ENCODE measurements around the gene MRPL23. TPM values are rescaled to one million over a fixed set of nuclear protein-coding genes. Genes with fewer than 3 reads are reported as not detected.

MRPL23 gene
- 100 to 1,000 TPM; 138 to 142 TPM for total RNA-seq

DNA sequence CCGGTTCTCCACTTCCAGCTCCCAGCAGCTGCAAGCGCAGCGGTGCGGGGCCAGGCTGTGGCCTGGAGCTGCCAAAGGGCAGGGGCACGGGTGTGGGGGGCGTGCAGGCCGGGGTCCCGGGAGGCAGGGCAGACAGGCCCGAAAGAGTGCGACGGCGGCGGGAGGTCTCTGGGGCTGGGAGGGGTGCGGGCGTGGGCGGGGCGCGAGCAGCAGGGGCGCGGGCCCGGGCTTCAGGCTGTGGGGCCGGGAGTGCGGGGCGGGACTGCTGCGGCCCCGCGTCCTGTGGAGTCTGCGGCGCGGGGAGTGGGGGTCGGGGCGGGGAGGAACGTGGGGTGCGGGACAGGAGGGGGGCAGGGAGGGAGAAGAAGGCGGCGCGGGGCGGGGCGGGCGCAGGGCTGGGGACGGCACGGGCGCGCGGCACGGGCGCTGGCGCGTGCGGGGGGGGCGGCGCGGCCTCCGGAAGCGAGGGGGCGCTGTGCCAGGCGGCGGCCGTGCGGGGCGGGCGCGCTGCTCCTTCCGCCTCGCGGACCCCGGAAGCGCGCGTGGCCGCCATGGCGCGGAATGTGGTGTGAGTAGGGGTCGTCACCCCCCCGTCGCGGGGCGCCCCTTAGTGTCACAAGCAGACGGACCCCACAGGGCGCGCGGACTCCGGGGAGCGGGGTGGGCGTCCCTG lies at the start of gene MRPL23:
Gene MRPL23, plus strand, starts transcription at position 521 of the 673 bp plus-strand sequence. Its CDS starts 31 bp downstream, at position 552.
- ChIA-PET POLR2A (interaction anchor here (0.6 kb wide), 1 partner anchor 11 kb away, joined by 3 read pairs; no protein-coding TSS in a partner anchor), CTCF (interaction anchor here (0.7 to 4.1 kb wide), 4 partner anchors 55 to 253 kb away, joined by 3 to 16 read pairs (median 4); no protein-coding TSS in a partner anchor)

DNA sequence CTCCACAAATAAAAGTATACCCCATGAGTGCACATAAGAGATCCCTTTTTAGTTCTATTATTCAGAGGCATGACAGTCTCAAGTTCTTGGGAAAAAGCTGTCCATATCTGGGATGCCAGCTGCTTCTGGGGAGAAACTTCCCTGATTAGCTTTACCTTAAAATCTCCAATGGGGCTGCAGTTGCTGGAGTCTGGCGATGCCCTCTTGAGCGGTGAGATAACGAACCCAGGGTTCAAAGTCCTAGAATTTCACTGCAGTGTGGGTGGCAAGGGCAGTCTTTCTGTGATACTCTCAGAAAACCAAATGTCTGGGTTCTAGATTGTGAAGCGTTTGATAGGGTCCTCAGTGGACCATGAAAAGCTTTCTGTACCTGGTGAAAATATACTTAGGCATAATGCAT lies 48.0 kb upstream of the MRPL23 start:
- POLR2A ChIA-PET, result no interaction called here
- CTCF ChIA-PET, result interaction anchor here (1.6 kb wide), 1 partner anchor 205 kb away, joined by 5 read pairs; no protein-coding TSS in a partner anchor

DNA sequence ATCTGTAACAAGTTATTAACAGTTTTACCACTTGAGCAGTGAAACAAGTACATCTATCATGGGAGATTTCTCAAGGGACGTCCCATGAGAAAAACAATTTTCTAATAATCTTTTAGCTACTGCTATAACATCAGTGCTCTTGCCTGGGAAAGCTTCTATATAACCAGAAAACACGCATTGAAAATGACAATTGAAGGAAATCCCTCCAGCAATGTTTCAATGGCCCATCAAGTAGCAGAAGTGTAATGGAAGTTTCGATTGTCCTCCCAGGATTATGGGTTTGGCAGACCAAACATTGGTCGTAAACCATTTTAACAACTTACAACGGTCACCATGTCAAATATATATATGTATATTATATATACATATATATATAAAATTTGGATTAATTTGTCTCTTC lies 47.4 kb upstream of the MRPL23 start:
- POLR2A ChIA-PET, result no interaction called here

DNA sequence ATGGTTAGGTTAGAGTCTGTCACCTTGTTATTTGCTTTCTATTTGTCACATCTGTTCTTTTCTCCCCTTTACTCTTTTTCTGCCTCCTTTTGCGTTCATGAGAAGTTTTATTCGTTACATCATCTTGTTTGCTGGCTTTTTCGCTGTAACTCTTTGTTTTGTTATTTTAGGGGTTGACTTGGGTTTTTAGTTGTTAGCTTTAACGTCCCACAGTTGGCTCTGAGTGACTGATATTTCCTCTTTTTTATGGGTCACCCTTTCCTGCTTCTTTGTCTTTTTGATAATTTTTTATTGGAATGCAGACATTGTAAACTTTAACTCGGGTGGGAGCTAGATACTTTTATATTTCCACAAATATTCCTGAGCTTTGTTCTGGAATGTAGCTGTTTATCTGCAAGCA lies 41.0 kb upstream of the MRPL23 start:
- POLR2A ChIA-PET, result no interaction called here
- CTCF ChIA-PET, result interaction anchor here (1.3 to 1.7 kb wide), 3 partner anchors 11 to 254 kb away, joined by 3 to 4 read pairs (median 3); no protein-coding TSS in a partner anchor

More for the DNA sequence above, 47.4 kb upstream of the MRPL23 start:
- CTCF ChIA-PET, result interaction anchor here (0.8 to 1.6 kb wide), 2 partner anchors 73 to 206 kb away, joined by 3 to 5 read pairs; no protein-coding TSS in a partner anchor

DNA sequence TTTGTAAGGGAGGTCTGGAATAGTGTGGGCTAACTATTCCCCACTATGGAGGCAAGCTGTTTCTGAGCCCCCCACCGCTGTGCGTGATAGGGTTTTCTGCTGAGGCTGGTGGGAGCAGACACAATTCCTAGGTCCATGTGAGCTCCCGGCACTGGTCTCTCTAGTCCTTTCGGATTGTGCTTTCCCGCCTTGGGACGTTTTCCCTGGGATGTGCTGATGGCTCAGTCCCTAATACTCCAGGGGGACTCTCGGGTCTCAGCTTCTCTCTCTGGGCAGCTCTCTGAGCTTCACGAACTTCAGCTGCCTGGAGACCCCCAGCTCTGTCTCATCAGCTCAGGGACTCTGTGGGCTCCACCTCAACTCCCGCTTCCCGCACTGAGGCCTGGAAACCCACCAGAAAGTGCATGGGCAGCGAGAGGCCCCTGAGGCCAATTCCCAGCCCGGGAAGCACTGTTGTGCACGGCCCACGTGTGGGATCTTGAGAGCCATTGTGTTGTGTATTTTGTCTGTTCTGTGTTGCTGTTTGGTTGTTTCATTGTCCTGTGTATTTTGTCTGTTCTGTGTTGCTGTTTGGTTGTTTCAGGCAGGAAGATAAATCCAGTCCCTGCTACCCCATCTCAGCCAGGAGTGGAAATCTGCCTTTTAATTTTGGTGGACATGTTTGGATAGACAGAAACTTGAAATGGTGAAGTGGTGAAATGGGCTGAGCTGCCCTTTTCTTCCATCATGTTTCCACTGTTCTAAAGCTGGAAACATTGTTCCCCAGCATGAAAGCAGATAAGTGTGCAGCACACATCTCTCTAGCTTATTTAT lies 40.3 kb upstream of the MRPL23 start:
- CTCF ChIA-PET, result interaction anchor here (1.3 to 1.7 kb wide), 3 partner anchors 11 to 254 kb away, joined by 3 to 4 read pairs (median 3); no protein-coding TSS in a partner anchor
- POLR2A ChIA-PET, result no interaction called here

DNA sequence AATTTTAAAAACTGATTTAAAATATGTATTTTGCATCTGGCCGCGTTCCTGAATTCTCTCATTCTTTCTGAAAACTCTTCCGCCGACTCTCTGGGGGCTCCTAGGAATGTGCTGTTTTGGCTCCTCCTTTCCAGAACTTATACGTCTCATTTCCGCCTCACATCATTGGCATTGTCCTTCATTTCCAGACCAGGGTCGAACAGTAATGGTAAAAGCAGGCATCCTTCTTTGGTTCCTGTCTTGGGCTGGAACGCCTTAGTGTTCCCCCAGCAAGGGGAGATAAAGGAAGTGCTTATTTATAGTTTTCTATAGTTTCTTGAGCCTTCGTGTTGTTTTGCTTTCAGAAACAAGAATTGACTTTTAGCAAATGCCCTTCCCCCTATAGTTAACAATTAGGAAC lies 38.5 kb upstream of the MRPL23 start:
- POLR2A ChIA-PET, result no interaction called here
- CTCF ChIA-PET, result no interaction called here

DNA sequence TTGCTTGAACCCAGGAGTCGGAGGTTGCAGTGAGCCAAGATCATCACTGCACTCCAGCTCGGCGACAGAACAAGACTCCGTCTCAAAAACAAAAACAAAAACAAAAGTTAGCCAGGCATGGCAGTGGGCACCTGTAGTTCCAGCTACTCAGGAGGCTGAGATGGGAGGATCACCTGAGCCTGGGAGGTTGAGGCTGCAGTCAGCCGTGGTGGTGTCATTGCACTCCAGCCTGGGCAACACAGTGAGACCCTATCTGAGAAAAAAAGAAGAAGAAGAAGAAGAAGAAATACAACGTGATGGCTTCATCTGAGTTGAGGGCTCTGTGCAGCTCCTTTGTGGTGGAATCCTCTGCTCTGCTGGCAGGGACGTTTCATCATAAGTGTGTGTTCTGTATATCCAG lies 37.6 kb upstream of the MRPL23 start:
- POLR2A ChIA-PET, result no interaction called here
- CTCF ChIA-PET, result no interaction called here

DNA sequence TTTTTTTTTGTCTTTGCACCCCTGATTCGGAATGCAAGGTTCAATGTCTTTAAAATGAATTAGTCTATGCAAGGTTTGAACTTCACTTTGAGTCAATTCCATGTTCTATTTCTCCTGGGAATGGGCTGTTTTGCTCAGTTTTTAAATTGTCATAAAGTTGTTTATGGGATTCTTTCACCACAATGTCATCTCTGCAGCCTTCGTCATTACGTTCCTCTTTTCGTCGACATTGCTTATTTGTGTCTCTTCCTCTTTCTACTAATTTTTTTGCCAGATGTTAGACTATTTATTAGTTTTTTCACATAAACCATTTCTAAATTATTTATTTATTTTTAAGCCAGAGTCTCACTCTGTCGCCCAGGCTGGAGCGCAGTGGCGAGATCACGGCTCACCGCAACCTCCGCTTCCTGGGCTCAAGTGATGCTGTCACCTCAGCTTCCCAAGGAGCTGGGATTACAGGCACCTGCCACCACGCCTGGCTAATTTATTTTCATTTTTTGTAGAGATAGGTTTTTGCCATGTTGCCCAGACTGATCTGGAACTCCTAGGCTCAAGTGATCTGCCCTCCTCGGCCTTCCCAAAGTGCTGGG lies 34.7 kb upstream of the MRPL23 start:
- POLR2A ChIA-PET, result no interaction called here
- CTCF ChIA-PET, result interaction anchor here (1.3 kb wide), 1 partner anchor 30 kb away, joined by 5 read pairs; no protein-coding TSS in a partner anchor

DNA sequence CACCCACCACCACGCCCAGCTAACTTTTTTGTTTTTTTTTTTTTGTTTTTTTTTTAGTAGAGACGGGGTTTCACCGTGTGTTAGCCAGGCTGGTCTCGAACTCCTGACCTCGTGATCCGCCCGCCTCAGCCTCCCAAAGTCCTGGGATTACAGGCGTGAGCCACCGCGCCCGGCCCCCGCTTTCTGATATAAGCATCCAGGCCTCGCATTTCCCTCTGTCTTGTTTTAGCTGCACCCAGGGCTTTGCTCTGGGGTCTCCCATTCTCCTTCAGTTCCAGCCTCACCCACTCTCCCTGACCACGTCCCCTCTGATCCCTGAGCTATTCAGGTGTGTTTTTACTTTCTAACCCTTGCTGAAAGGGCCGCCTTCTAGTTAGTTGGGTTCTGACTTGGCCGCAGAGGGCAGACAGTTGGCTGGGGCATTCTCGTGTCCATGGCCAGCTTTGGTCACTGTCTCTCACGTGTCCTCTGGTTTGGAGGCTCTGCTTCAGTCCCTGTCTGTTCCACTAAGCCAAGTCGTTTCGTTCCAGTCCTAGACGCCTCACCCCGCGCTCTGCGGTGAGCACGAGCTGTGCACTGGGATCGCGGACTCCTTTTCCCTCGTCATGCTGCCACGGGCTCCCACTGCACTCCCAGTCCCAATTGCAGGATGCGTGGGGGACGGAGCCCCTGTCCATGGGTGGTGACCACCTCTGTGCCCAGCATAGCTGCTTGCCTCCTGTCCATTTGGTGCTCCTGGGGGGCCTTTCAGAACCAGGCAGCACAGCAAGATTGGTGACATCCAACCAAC lies 33.7 kb upstream of the MRPL23 start:
- ChIA-PET POLR2A (no interaction called here), CTCF (interaction anchor here (1.3 kb wide), 1 partner anchor 31 kb away, joined by 5 read pairs; no protein-coding TSS in a partner anchor)

DNA sequence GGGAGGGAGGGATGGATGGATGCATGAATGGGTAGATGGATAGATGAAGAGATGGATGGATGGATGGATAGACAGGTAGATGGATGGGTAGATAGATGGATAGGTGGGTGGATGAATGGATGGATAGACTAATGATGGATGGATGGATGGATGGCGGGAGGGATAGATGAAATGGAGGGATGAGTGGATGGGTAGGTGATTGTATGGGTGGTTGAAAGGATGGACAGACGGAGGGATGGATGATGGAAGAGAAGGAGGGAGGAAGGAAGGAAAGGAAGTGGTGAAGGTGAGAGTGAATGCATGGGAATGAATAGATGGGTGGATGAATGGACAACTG lies 31.4 kb upstream of the MRPL23 start:
- ChIA-PET CTCF (interaction anchor here (1.3 kb wide), 1 partner anchor 25 kb away, joined by 3 read pairs; no protein-coding TSS in a partner anchor), POLR2A (no interaction called here)

DNA sequence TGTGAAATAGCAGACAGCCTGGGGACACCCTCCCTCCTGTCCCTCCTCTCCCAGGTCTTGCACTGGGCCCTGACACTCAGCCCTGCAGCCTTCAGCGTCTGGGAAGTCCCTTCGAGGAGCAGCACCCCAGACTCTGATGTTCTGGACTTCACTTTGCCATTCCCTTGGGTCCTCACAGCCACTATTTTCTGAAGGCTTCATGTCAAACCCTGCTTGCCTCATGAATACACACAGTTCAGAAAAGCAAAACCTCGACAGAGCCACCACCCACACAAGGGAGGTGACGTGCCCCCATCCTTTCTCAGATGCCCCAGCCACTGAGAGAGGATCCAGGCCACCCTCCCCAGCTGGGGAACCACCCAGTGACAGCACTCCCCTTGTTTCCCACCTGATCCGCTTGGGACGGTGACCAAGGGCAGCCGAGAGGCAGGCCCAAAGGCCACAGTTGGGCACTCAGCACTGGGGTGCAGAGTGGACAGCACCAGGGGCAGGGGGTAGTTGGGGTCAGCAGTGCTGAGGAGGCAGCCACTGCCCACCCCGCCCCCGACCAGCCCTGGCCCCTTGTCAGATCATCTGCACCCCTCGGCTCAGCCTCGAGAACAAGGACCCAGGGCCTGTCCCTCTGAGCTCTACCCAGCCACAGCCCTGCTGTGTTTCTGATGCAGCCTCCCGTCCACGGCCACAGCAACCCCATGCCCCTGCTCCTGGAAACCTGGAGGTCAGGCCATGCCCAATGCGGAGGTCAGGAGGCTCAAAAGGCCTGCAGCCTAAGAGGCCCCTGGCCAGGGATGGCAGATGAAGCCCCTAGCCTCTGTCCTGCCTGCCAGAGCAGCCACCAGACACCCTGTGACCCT lies 30.8 kb upstream of the MRPL23 start:
- CTCF ChIA-PET, result interaction anchor here (1.3 to 2.0 kb wide), 2 partner anchors 25 to 34 kb away, joined by 3 to 8 read pairs; no protein-coding TSS in a partner anchor
- POLR2A ChIA-PET, result interaction anchor here (1.9 kb wide), 1 partner anchor 25 kb away, joined by 5 read pairs; no protein-coding TSS in a partner anchor

DNA sequence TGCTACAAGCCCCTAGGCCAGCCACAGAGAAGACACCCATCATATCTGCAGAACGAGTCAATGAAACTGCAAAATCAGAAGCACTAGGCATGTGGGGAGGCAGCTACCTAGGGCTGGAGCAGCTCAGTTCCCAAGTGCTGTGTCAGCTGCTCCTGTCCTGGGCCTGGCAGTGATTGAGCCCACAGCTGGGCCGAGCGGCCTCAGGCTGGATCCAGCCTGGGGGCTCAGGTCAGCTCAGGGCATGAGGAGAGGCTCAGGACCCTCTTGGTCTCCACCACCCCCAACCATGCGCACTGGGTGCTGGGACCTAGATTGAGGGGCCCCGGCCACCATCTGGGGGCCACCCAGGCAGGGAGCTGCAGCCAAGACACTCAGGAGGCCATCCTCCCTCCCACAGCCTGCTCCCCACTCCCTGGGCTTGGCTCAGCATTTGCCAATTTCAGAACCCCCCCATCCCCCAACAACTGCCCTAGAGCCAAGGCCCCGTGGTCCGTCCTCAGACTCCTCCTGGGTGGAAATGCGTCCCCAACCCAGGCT lies 30.1 kb upstream of the MRPL23 start:
- CTCF ChIA-PET, result interaction anchor here (1.3 to 2.0 kb wide), 2 partner anchors 26 to 35 kb away, joined by 3 to 8 read pairs; no protein-coding TSS in a partner anchor
- POLR2A ChIA-PET, result interaction anchor here (1.9 kb wide), 1 partner anchor 26 kb away, joined by 5 read pairs; no protein-coding TSS in a partner anchor

DNA sequence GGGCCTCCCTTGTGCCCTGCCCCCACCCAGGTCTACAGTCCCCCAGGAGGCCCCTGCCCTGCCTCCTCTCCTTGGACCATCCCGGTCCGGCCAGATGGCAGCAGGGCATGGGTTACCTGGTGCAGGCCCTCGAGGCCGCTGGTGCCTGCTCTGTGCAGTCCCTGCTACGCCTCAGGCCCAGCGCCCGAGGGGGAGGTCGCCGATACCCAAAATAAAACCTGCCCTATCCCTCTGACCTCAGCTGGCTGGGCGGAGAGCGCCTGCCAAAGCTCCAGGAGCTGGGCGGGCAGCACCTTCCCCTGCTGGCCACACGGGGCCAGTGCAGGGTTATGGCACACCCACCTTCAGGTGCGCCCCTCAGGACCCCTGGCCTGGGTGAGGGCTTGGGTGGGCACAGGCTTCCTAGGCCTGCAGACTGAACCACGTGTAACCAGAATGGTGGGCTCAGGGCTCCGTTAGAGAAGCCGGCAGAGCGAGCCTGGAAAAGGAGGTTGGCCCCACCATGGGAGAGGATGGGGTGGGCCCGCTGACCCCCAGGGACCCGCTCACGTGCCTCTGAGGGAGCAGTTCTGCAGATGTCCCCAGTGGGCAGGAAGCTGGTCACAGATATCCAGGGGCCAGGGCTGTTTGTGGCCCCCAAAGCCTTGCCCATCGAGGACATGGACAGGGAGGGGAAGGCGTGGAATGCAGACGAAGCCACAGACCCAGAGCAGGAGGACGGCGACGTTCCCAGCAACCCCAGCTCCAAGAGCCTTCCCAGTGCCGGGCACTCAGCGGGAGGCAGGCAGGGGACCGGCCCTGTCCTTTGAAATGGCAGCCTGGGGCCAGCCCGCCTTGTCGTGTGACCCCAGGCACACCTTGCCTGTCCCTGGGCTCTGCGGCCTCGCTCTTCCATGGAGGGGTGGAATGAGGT lies 29.4 kb upstream of the MRPL23 start:
- ChIA-PET CTCF (interaction anchor here (2.0 kb wide), 1 partner anchor 35 kb away, joined by 8 read pairs; no protein-coding TSS in a partner anchor), POLR2A (interaction anchor here (0.9 to 1.9 kb wide), 2 partner anchors 27 to 29 kb away, joined by 3 to 5 read pairs; no protein-coding TSS in a partner anchor)

DNA sequence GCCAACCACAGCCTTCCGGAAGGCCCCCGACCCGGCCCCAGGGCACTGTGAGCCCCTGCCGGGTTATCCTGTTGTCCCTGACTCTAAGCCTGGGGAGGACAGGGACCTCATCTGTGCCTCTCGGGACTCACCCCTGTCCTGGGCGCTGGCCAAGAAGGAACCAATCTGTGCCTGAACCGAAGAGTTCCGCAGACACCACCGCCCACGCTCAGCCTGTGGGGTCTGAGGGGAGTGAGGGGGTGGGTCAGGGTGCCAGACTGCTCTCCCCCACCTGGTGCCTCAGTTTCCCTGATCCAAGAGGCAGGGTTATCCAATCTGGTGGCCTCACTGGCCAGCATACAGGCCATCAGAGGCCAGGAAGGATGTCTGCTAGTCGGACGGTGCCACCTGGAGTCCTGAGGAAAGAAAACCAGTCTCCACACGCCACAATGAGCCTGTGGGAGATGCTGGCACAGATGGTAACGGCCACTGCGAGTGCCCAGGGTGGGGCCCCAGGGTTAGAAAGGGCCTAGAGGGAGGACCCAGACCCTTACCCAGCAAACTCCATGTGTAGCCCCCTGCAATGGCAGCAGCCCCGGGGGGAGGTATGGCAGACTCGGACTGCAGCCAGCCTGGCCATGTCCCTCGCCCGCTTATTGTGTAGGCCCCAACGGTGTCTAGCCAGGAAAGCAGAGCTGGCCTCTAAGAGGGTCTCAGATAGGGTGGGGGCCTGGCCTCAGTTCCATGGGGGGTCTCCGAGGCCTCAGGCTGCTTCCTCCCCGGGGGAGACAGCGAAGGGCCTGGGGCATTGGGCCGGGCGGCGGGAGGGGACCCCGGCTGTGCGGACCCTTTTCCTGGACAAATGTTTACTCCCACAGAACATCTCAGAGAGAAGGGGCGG lies 28.5 kb upstream of the MRPL23 start:
- POLR2A ChIA-PET, result interaction anchor here (0.9 kb wide), 1 partner anchor 30 kb away, joined by 3 read pairs; no protein-coding TSS in a partner anchor

DNA sequence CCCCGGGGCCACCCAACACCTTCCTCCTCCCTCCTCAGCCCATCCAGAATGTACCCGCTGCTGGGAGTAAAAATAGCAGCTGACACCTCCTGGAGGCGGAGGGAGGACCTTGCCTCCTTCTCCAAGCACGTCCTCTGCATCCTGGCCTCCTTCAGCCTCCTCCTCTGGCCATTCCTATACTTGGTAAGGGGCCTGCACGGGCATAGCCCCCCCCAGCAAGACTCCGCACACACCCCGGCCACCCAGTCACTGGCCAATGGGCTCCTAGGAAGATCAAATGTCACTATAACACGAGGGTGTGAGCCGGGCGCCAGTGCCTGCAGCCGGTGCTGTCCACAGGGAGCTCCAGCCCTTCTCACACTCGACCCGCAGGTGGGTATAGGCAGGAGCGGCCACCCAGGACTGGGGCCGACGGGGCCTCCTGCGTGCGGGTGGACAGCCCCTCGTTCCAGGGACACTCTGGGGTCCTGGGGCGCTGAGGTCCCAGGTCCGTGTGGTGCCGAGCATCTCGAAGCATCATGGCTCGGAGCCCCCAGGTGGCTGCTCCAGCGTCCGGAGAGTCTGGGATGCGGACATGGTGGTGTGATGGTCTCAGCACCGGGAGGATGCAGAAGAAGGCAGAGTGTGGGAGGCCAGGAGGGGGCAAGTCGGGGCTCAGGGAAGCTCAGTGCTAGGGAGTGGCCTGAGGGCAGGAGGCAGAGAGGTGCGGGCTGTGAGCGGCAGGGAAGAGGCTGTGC lies 27.6 kb upstream of the MRPL23 start, which contains the start of gene TNNT3:
Gene TNNT3, plus strand, starts transcription at position 313 of the 737 bp plus-strand sequence. CDS start 3,172 bp downstream, outside the sequence.
- ChIA-PET CTCF (no interaction called here), POLR2A (interaction anchor here (0.6 kb wide), 1 partner anchor 15 kb away, joined by 7 read pairs; no protein-coding TSS in a partner anchor)

More for the DNA sequence above, 28.5 kb upstream of the MRPL23 start:
- CTCF ChIA-PET, result no interaction called here
